ENCODE data around the gene RER1. TPM values are rescaled to one million over a fixed set of nuclear protein-coding genes. Genes with fewer than 3 reads are reported as not detected.
A peak's percentile ranks its signal among the peaks of the same experiment; 100 is the strongest.

RER1 gene
- total RNA-seq, 1 experiment from 2014 or later: 110 TPM

- H4K20me1 ChIP-seq (ENCODE audit: control insufficient read depth, insufficient read depth, insufficient read length): no peaks in the 10 kb centered on the region
- Mint-ChIP-seq H3K9me3 (no peaks in the 10 kb centered on the region), H3K4me3 (peak overlapping the region; percentile 75 to 83), H3K36me3 (ENCODE audit: insufficient read depth in 1 of 3, low read depth in 3 of 3) (peaks cover 2 to 9% (median 8%) of the 10 kb centered on the region in 3 experiments; a peak in 6 of 7 replicates), H3K27ac (peak overlapping the region in 1 of 3 experiments; percentile 75; a peak in 1 of 7 replicates), H3K27me3 (ENCODE audit: low read depth) (peaks cover 28% of the 10 kb centered on the region), H3K4me1 (peaks cover 20 to 27% of the 10 kb centered on the region in 2 experiments)
- H2BK15ac ChIP-seq (ENCODE audit: low read depth, low read length): no peak overlapping the region
- H2BK5ac ChIP-seq (ENCODE audit: insufficient read length, low read length): no peak overlapping the region
- H3K18ac ChIP-seq (ENCODE audit: insufficient read length, low read depth, low read length): no peak overlapping the region
- no peak overlapping the region for H3K23ac ChIP-seq (ENCODE audit: insufficient read length, low read depth, low read length)
- no peak overlapping the region for H2BK20ac ChIP-seq (ENCODE audit: low read depth, low read length, poor library complexity, severe bottlenecking)
- peak; percentile 83 for DNase-seq
- no peak overlapping the region; the same call in 1 of the 2 replicates for H3K14ac ChIP-seq (ENCODE audit: insufficient read depth, low read length)
- no peak overlapping the region for H2BK12ac ChIP-seq (ENCODE audit: insufficient read length, low read depth, low read length)
- H3K79me1 ChIP-seq (ENCODE audit: insufficient read depth, low read depth, low read length, poor library complexity, severe bottlenecking): no peaks in the 10 kb centered on the region
- no peak overlapping the region for H2AFZ ChIP-seq (ENCODE audit: low read length)
- peak; percentile 94 for TF ChIP-seq CTCF (conservative IDR thresholded peaks at IDR 0.05)
- no peak overlapping the region for H3K27ac ChIP-seq (ENCODE audit: insufficient read length, low read depth, low read length)
- H3K4ac ChIP-seq (ENCODE audit: low read depth, low read length): no peak overlapping the region
- H3K79me2 ChIP-seq (ENCODE audit: insufficient read depth, low read length): no peaks in the 10 kb centered on the region
- H4K8ac ChIP-seq (replicated peaks; ENCODE audit: insufficient read length, low read depth, low read length): no peak overlapping the region
- no peaks in the 10 kb centered on the region for H3K4me1 ChIP-seq (ENCODE audit: insufficient read depth, low read length)
- H3K9ac ChIP-seq (ENCODE audit: extremely low read depth, insufficient read length, low read length): no peak overlapping the region
- H3K27me3 ChIP-seq (ENCODE audit: insufficient read depth, low read length): no peaks in the 10 kb centered on the region
- no peak overlapping the region for H2AK5ac ChIP-seq (ENCODE audit: insufficient read length, low read length)
- no peak overlapping the region for H4K5ac ChIP-seq (ENCODE audit: insufficient read length, low read depth, low read length)
- H3K9me3 ChIP-seq (ENCODE audit: control insufficient read depth, low read depth, low read length): no peaks in the 10 kb centered on the region
- peaks cover 15% of the 10 kb centered on the region for H3K23me2 ChIP-seq (ENCODE audit: insufficient read length, low read depth, low read length, poor library complexity, severe bottlenecking)
- no peak overlapping the region for H3K56ac ChIP-seq (ENCODE audit: insufficient read length, low read depth, low read length)
- H3K4me2 ChIP-seq (ENCODE audit: insufficient read depth, insufficient read length, low read length): peak overlapping the region; percentile 68
- no peak overlapping the region for H2BK120ac ChIP-seq (ENCODE audit: low read depth, low read length, poor library complexity, severe bottlenecking)
- no peak overlapping the region for H4K91ac ChIP-seq (ENCODE audit: insufficient read length, low read depth, low read length)
- no CpG with 5 or more reads among the region's 25 CpGs for WGBS (ENCODE audit: extremely low coverage, insufficient read length, low lambda C conversion rate)
- H3T11ph ChIP-seq (ENCODE audit: low read length): no peak overlapping the region
Observed at GRCh38 chr1:2414297-2414958, 22.8 kb downstream of the RER1 start.
